ENCODE measurements around the gene STAC3. TPM values are rescaled to one million over a fixed set of nuclear protein-coding genes. Genes with fewer than 3 reads are reported as not detected.
A peak's percentile ranks its signal among the peaks of the same experiment; 100 is the strongest.

The STAC3 gene
- total and polyA plus RNA-seq, 2 of the 13 experiments (the other 11 are each of a cell fraction or from before 2014, with no cell fraction given) = 0.18 to 0.22 TPM

DNA sequence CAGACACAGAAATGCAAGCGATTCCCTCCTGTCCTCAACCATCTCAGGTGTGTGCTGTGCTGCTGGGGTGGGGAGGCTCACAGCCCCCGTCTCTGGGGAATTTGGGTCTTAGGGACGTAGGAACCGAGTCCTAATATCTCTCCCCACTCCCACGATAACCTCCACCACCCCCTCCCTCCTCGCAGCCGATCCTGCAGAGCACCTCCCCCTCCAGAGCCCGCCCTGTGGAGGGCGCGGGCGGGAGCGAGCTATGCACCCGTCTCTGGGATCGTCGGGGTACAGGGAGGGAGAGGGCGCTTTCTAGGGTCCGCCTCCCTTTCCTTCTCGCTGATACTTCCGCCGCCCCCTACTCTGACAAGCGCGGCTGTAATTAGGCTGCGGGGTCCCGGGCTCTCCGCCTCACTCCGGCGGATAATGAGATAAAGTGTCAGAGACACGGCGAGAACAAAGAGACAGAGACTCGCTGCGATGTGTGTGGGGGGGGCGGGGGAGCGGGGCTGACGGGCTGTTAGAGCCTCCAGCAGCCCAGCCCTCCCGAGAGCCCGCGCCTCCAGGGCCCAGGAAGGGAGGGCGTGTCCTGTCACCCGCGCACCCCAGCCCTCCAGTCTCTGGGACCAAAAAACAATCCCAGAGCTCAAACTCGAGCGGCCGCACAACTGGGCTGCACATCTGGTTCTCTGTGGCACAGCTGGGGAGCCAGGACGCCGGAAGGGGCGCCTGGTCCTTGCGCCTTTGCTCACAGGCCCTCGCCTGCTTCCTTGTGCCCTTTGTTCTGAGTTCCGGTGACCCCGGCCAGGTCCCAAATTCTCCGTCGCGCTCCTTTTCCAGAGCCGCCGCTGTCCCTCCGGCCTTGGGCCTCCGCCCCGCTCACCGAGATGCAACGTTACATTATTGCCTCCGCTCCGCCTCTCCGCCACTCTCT lies 12.8 kb downstream of the STAC3 start (continued):
- TF ChIP-seq, protein P1, sequence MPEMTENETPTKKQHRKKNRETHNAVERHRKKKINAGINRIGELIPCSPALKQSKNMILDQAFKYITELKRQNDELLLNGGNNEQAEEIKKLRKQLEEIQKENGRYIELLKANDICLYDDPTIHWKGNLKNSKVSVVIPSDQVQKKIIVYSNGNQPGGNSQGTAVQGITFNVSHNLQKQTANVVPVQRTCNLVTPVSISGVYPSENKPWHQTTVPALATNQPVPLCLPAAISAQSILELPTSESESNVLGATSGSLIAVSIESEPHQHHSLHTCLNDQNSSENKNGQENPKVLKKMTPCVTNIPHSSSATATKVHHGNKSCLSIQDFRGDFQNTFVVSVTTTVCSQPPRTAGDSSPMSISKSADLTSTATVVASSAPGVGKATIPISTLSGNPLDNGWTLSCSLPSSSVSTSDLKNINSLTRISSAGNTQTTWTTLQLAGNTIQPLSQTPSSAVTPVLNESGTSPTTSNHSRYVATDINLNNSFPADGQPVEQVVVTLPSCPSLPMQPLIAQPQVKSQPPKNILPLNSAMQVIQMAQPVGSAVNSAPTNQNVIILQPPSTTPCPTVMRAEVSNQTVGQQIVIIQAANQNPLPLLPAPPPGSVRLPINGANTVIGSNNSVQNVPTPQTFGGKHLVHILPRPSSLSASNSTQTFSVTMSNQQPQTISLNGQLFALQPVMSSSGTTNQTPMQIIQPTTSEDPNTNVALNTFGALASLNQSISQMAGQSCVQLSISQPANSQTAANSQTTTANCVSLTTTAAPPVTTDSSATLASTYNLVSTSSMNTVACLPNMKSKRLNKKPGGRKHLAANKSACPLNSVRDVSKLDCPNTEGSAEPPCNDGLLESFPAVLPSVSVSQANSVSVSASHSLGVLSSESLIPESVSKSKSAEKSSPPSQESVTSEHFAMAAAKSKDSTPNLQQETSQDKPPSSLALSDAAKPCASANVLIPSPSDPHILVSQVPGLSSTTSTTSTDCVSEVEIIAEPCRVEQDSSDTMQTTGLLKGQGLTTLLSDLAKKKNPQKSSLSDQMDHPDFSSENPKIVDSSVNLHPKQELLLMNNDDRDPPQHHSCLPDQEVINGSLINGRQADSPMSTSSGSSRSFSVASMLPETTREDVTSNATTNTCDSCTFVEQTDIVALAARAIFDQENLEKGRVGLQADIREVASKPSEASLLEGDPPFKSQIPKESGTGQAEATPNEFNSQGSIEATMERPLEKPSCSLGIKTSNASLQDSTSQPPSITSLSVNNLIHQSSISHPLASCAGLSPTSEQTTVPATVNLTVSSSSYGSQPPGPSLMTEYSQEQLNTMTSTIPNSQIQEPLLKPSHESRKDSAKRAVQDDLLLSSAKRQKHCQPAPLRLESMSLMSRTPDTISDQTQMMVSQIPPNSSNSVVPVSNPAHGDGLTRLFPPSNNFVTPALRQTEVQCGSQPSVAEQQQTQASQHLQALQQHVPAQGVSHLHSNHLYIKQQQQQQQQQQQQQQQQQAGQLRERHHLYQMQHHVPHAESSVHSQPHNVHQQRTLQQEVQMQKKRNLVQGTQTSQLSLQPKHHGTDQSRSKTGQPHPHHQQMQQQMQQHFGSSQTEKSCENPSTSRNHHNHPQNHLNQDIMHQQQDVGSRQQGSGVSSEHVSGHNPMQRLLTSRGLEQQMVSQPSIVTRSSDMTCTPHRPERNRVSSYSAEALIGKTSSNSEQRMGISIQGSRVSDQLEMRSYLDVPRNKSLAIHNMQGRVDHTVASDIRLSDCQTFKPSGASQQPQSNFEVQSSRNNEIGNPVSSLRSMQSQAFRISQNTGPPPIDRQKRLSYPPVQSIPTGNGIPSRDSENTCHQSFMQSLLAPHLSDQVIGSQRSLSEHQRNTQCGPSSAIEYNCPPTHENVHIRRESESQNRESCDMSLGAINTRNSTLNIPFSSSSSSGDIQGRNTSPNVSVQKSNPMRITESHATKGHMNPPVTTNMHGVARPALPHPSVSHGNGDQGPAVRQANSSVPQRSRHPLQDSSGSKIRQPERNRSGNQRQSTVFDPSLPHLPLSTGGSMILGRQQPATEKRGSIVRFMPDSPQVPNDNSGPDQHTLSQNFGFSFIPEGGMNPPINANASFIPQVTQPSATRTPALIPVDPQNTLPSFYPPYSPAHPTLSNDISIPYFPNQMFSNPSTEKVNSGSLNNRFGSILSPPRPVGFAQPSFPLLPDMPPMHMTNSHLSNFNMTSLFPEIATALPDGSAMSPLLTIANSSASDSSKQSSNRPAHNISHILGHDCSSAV (CRISPR knock-in tag; IDR thresholded peaks at IDR 0.05; ENCODE audit: borderline replicate concordance) = no peak
- 0 out of 2 replicates have a peak, but pooled peaks have one; percentile 20 for TF ChIP-seq HNRNPL (IDR thresholded peaks at IDR 0.05; ENCODE audit: low read depth, low read length)
- no peak for TF ChIP-seq ZZZ3 (CRISPR knock-in tag; IDR thresholded peaks at IDR 0.05; ENCODE audit: borderline replicate concordance)
- no peak for TF ChIP-seq ONECUT2 (CRISPR knock-in tag; IDR thresholded peaks at IDR 0.05)
- TF ChIP-seq FOXA3 (CRISPR knock-in tag; IDR thresholded peaks at IDR 0.05) = no peak
- no peak for TF ChIP-seq HDAC2 (CRISPR knock-in tag; IDR thresholded peaks at IDR 0.05)
- TF ChIP-seq ZNF746 (CRISPR knock-in tag; IDR thresholded peaks at IDR 0.05) = no peak
- TF ChIP-seq, protein P2, sequence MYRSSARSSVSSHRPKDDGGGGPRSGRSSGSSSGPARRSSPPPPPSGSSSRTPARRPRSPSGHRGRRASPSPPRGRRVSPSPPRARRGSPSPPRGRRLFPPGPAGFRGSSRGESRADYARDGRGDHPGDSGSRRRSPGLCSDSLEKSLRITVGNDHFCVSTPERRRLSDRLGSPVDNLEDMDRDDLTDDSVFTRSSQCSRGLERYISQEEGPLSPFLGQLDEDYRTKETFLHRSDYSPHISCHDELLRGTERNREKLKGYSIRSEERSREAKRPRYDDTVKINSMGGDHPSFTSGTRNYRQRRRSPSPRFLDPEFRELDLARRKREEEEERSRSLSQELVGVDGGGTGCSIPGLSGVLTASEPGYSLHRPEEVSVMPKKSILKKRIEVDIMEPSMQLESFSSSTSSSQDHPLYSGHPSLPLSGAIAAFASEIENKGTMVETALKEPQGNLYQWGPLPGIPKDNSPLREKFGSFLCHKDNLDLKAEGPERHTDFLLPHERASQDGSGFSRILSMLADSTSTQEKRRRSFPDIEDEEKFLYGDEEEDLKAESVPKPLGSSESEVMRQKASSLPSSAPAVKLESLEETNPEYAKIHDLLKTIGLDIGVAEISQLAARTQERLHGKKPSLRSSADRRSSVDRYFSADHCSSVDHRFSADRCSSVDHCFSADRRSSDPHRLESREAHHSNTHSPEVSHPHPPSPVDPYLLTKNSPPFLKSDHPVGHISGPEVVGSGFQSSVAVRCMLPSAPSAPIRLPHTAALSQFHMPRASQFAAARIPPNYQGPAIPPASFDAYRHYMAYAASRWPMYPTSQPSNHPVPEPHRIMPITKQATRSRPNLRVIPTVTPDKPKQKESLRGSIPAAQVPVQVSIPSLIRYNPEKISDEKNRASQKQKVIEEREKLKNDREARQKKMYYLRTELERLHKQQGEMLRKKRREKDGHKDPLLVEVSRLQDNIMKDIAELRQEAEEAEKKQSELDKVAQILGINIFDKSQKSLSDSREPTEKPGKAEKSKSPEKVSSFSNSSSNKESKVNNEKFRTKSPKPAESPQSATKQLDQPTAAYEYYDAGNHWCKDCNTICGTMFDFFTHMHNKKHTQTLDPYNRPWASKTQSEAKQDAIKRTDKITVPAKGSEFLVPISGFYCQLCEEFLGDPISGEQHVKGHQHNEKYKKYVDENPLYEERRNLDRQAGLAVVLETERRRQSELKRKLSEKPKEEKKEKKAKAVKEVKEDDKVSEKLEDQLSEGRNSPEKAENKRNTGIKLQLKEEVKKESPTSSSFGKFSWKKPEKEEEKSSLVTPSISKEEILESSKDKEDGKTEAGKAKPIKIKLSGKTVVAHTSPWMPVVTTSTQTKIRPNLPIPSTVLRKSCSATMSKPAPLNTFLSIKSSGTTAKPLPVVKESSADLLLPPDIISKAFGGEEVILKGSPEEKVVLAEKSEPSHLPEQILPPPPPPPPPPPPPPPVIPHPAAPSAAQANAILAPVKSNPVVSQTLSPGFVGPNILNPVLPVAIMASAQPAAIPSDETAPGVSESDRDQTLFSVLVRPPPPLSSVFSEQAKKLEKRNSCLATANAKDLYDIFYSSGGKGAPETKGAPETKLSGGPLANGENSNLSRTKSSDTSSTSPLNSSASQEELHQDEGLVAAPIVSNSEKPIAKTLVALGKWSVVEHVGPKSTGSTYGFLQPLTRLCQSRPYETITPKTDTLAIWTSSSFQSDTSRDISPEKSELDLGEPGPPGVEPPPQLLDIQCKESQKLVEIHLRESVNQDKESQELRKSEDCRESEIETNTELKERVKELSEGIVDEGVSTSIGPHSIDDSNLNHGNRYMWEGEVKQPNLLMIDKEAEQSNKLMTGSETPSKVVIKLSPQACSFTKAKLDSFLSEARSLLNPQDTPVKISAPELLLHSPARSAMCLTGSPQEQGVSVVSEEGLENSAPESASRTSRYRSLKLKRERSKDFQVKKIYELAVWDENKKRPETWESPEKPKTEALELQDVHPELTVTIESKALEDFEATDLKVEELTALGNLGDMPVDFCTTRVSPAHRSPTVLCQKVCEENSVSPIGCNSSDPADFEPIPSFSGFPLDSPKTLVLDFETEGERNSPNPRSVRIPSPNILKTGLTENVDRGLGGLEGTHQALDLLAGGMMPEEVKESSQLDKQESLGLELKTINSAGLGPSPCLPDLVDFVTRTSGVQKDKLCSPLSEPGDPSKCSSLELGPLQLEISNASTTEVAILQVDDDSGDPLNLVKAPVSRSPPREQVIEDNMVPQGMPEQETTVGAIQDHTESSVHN (CRISPR knock-in tag; IDR thresholded peaks at IDR 0.05) = no peak
- peak; percentile 59 for TF ChIP-seq AGO2 (optimal IDR thresholded peaks at IDR 0.05; ENCODE audit: low read depth, low read length)
- TF ChIP-seq ZNF713 (CRISPR knock-in tag; IDR thresholded peaks at IDR 0.05) = no peak
- TF ChIP-seq ZFP90 (CRISPR knock-in tag; IDR thresholded peaks at IDR 0.05; ENCODE audit: borderline replicate concordance) = no peak
- TF ChIP-seq ATF7-NPFF (CRISPR knock-in tag; IDR thresholded peaks at IDR 0.05; ENCODE audit: low read depth) = 0 out of 2 replicates have a peak, but pooled peaks have one; percentile 43
